Stimulated activated CD4-positive, alpha-beta T cell treated with anti-CD3 and anti-CD28 coated beads, Interleukin-12 subunit alpha, Interleukin-12 subunit beta, amount 100 ng/mL, for 24 hours (primary cell): ENCODE measurements around the gene G6PD.
"Not testable (repeated sequence)": the region's sequence is repeated elsewhere in the genome, so short reads cannot be mapped to it uniquely, and the experiment has no call there.

Experiments
- DNase-seq, 2 experiments: peaks; one replicate each; pipeline ENCODE4 v3.0.0-alpha.2; 2020; ENCODE audit warnings: low read depth in 2 of 2

The G6PD gene

GRCh38 chrX:154542723-154543424 is 3.8 kb downstream of the G6PD start:
- no peak for DNase-seq

DNA sequence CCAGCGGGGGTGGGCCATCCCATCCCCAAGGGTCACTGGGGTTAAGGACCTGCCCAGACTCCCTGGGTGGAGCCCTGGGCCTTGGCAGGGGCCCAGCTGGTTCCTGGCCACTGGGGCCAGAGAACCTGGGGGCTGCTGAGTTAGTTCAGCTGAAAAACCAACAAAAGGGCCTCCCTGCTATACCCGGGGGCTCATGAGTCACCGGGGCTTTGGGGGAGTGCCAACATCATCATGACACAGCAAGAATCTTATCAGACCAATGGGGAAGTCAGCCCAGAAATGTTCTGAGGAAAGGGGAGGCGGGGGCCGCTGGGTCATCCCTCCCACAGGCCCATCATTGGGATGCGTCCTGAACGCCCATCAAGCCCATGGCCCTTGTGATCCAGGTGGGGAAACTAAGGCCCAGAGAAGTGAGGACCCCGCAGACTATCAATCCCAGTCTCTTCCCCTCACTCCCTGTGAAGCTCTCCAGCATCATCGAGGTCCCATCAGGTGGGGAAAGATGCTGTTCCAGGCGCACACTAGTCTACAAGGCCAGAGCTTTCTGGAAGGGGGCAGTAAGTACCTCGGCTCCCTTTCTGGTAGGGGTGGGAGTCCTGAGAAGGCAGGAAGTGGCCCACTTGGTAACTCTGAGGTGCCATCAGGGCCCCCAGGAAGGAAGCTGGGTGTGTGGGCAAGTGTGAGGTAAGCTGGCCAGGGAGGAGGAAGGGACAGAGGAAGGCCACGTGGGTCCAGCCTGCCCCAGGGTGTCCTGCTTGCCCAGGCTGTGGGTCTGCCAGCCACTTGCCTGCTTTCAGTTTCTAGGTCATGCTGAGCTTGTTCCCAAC is 4.5 kb downstream of the G6PD start:
- peak in 1 of 2 experiments; percentile 35 for DNase-seq

DNA sequence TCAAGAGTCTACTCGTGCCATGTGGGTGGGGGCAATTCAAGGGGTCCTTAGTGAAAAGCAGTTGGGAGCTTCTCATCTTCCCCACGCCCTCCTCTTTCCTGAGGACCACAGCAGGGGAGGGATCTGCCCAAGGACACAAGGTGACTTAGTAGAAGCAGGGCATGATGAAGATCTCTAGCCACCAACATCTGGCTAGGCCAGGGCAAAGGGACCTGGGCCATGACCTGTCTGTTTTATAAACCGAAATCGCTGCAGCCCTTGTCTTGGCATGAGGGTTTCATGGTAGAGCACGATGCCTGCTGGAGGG is 5.1 kb downstream of the G6PD start:
- DNase-seq, result no peak

GRCh38 chrX:154540897-154541535 is 5.6 kb downstream of the G6PD start:
- DNase-seq, result no peak

DNA sequence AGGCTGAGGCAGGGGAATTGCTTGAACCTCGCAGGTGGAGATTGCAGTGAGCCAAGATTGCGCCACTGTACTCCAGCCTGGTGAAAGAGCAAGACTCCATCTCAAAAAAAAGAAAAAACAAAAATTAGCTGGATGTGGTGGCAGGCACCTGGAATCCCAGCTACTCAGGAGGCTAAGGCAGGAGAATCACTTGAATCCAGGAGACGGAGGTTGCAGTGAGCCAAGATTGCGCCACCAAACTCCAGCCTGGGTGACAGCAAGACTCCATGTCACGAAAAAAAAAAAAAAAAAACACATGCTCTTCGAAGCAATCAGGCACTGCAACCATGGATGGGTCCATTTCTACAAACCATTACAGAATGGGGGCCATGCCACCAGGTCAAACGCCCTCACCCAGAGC is 6.3 kb downstream of the G6PD start:
- DNase-seq, result not testable (repeated sequence)

GRCh38 chrX:154539077-154539476 is 7.6 kb downstream of the G6PD start:
- DNase-seq, result no peak

GRCh38 chrX:154535892-154536291 is 10.8 kb downstream of the G6PD start:
- DNase-seq, result no peak

GRCh38 chrX:154534526-154535322 is 11.9 kb downstream of the G6PD start:
- peak; percentile 74 to 80 for DNase-seq

DNA sequence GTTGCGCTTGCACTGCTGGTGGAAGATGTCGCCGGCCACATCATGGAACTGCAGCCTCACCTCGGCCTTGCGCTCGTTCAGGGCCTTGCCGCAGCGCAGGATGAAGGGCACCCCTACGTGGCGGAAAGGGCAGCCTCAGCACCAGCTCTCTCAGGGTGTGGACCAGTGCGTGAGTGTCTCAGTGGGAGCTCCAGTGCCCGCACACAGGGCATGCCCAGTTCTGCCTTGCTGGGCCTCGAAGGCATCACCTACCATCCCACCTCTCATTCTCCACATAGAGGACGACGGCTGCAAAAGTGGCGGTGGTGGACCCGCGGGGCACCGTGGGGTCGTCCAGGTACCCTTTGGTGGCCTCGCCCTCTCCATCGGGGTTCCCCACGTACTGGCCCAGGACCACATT is 14.0 kb downstream of the G6PD start:
- no peak for DNase-seq

- DNase-seq, result no peak
These were observed 15.0 kb downstream of the G6PD start for GRCh38 chrX:154531626-154532025.

DNA sequence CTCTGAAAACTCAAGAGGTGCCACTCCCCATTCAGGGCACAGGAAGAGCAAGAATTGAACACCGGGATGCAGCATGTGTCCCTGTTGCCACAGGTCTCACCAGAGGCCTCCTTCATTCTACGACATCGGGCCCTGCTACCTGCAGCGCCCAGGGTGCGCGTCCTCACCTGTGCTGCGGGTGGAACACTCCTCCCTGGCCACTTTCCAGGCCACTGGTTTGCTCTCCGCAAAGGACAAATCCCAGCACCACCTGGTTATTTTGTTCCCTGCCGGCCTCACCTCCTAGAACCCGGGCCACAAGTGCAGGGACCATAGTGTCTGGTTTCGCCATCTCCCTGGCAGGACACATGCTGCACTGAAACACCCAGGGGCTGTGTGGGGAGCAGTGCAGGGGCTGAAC is 16.4 kb downstream of the G6PD start:
- DNase-seq, result no peak

- DNase-seq, result no peak
These were observed 17.4 kb downstream of the G6PD start for GRCh38 chrX:154529206-154529612.

GRCh38 chrX:154526901-154527675 is 19.6 kb downstream of the G6PD start:
- peak in 1 of 2 experiments; percentile 58 for DNase-seq

DNA sequence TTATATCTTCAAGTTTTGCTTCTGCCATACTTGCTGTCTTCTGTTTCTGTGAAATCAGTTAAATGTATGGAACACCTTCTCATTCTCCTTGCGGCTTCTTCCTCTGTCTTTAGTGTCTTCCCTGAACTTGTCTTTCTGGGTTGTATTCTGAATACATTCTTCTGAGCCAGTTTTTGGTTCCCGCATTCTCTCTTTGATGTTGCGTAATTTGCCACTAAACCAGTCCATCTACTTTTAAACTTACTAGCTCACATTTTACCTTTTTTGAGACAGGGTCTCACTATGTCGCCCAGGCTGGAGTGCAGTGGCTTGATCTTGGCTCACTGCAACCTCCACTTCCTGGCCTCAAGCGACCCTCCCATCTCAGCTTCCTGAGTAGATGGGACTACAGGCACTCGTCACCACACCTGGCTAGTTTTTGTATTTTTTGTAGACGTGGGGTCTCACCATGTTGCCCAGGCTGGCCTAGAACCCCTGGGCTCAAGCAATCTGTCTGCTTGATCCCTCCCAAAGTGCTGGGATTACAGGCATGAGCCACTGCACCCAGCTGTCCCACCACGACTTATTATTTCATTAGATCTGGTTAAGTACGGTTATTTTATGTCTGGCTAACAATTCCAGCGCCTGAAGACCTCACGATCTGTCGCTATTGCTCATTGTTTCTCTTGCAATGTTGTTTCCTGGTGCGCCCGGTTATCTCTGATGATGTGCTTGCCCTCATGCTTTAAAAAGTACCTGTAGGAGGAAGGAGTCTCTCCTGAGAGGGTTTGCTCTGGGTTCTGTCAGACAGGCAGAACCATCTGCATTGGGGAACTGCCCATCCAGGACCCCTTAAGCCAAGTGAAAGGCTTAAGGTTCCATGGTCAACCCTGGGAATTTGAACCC is 20.8 kb downstream of the G6PD start:
- DNase-seq, result no peak

DNA sequence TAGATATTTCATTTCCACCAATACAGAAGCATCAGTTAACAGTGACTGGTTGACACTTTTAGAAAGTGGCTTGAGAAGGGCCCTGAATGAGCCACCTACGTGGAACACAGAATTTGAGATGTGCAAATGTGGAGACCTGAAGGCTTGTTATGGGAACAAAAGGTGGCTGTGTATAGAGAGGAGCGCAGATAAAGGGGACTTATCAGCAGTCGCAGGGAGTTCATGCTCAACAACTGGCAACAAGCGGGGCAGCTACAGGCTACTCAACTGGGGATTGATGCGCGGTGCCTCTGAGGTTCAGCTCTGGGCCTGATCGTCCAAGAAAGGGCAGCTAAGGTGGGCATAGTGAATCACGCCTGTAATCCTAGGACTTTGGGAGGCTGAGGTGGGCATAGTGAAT is 27.3 kb downstream of the G6PD start:
- no peak for DNase-seq

DNA sequence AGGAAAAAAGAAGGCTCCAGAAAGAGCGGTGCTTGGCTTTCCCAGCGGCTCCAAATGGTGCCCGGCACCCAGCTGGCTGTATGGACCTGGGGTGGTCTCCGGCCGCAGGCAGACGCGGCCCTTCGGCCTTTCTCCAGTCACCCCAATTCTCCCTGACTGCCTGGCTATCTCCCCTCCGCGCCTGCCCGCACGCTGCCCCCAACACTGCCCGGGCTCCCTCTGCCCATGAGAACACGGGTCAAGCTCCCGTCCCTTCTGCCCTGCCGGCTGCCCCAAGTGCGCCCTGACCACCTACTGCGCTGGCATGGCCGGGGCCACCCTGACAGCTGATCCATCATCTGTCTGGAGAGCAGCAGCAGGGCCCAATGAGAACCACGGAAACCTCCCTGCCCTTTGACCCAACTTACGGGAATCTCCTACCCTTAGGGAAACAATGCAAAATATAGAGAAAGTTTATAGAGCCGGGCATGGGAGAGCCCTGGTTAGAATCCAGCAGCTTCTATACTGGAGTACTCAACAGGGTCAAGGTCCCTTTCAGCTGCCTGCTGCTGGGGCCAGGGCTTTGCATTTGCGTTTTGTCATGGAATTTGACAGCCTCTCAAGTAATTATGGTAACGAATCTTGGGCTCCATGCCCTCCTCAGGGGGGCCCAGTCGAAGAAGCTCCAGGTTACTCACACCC is 29.4 kb downstream of the G6PD start:
- DNase-seq, result no peak

- DNase-seq, result no peak
These were observed 30.0 kb downstream of the G6PD start for GRCh38 chrX:154516656-154517100.

GRCh38 chrX:154515966-154516655 is 30.5 kb downstream of the G6PD start, which contains the start of gene FAM3A:
TSS of gene FAM3A (minus strand) at chrX:154516232. CDS start at chrX:154515772, 460 bp downstream.
- peak; percentile 84 to 88 for DNase-seq
